MG63 (cell line): Measurements from ENCODE around the gene VCAN. TPM values are rescaled to one million over a fixed set of nuclear protein-coding genes. Genes with fewer than 3 reads are reported as not detected.

Source experiments
- DNase-seq: peaks from one replicate; pipeline ENCODE4 v3.0.0-alpha.2; 2020
- H3K27me3 ChIP-seq: fragments of 250-450 bp; sonication (Bioruptor Pico); 2 replicates; pipeline ENCODE4 v1.5.1; 2020; ENCODE audit warnings: mild to moderate bottlenecking, moderate library complexity
- H3K36me3 ChIP-seq: fragments of 250-450 bp; sonication (Bioruptor Pico); 2 replicates; pipeline ENCODE4 v1.5.1; 2020; ENCODE audit warnings: mild to moderate bottlenecking, moderate library complexity
- H3K4me3 ChIP-seq: fragments of 250-450 bp; sonication (Bioruptor Pico); 2 replicates; pipeline ENCODE4 v1.5.1; 2020; ENCODE audit warnings: mild to moderate bottlenecking, moderate library complexity
- H3K9me3 ChIP-seq: fragments of 250-450 bp; sonication (Bioruptor Pico); 2 replicates; pipeline ENCODE4 v1.5.1; 2020; ENCODE audit warnings: mild to moderate bottlenecking, moderate library complexity
- total RNA-seq: library from RNA; depleted of rRNA; stranded (reverse); fragments of >200 nt; shearing (Covaris generic); gene quantifications from 2 replicates; pipeline ENCODE4 v1.2.3, GENCODE V29; 2014; ENCODE audit warnings: low replicate concordance

The VCAN gene
- total RNA-seq, 1 experiment from 2014 or later, result 36.9 TPM

- no peak for DNase-seq
- no peaks in the 10 kb centered on the region for H3K9me3 ChIP-seq
- no peaks in the 10 kb centered on the region; the same call in 1 of the 2 replicates for H3K36me3 ChIP-seq
- no peaks in the 10 kb centered on the region for H3K27me3 ChIP-seq
- no peak overlapping the region for H3K4me3 ChIP-seq
Observed at GRCh38 chr5:83559118-83559785, 87.7 kb downstream of the VCAN start.

DNA sequence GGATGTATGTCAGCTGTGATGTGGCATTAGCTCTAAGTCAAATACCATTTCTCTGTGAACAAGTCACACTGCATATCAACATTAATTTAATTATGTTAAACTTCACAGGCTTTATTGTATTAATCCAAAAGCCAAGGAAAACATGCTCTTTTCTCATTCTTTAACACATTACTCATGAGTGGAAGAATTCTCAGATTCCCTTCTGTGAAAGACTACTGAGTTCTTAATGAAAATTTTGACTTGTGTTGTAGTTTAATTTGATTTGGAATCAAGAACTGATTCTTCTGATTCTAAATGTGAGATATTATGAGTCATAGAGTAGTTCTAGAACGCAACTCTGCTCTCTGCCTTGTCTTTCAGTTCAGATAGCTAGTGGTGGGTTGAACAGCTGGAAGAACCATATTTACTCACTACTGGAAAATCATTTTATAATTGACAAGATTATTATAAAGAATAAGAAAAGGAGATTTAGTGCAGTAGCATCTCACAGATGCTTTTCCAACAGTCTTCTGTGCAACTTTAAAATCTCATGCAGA is 90.6 kb downstream of the VCAN start:
- Histone ChIP-seq H3K9me3 (peaks cover 7% of the 10 kb centered on the region; the same call in 1 of the 2 replicates), H3K27me3 (no peaks in the 10 kb centered on the region), H3K36me3 (no peaks in the 10 kb centered on the region; the same call in 1 of the 2 replicates), H3K4me3 (no peak overlapping the region)
- no peak for DNase-seq

DNA sequence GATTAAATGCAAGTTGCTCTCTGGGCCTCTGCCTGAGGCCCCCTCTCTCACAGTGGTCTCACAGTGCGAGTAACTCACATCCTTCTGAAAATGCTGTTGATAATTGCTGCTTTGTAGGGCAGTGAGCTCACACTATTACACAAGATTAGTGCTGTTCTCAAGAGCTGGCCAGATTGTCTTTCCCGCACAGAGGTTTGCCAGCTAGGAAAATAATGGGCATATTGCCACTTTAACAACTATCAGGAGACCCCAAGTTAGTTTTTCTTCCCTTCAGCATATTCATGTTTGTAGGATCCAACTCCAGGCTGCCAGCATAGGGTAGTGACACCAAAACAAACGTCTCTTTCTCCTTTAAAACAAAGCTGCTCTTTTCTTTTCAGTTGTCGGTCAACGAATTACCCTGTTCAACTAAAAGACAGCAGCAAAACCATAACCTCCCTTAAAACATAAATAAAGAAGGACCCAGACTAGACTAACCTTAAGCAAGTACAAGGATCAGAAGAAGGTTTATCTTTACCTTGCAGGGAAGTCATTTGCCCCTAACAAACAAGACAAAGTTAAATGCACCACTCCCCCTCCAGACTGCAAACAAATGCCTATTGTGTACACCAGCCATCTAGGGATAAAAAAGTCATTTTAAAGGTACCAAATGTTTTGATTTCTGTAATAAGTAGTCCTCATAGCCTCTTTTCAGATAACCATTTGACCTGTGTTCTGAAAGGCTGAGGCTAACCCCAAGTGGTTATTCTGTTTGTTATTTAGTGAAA is 91.4 kb downstream of the VCAN start:
- no peaks in the 10 kb centered on the region; the same call in 1 of the 2 replicates for H3K36me3 ChIP-seq
- DNase-seq, result no peak
- no peaks in the 10 kb centered on the region for H3K27me3 ChIP-seq
- no peak overlapping the region for H3K4me3 ChIP-seq
- peaks cover 7% of the 10 kb centered on the region; the same call in 1 of the 2 replicates for H3K9me3 ChIP-seq

DNA sequence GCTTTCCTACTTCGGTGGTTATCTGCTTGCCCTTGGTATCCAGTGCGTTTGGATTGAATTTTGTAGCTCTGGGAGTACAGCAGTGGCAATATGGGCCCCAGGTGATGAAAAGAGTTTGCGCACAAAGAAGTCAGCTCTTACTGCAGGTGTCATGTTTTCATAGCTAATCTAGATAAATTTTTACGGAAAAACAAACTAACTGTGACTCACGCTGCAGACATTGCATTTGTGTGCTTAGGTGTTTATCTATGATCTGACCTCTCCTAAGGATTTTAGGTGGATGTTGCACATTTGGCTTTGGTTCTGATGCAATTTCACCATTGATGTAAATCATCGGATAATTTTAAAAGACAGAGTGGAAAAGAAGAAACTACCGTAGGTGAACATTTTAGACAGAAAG is 92.1 kb downstream of the VCAN start:
- Histone ChIP-seq H3K9me3 (peaks cover 7% of the 10 kb centered on the region; the same call in 1 of the 2 replicates), H3K36me3 (no peaks in the 10 kb centered on the region; the same call in 1 of the 2 replicates), H3K27me3 (no peaks in the 10 kb centered on the region), H3K4me3 (no peak overlapping the region)
- DNase-seq, result no peak

GRCh38 chr5:83564069-83564749 is 92.7 kb downstream of the VCAN start:
- no peak overlapping the region for H3K4me3 ChIP-seq

DNA sequence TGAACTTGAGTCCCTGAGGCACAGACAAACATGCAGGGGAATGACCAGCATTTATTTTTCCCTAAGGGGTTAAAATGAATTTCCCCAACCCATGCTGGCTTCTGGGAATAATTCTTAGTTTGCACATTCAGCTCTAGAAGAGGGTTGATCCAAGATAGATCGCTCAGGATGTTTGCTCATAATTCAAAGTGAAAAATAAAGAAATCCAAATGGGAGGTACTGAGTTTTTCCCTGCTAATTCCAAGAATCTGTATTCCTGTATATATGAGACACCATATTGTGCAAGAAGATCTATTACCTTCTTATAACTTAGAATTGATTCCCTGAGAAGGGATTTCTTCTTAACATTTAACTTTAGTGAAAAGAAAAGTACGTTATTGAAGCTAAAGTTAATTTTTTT is 96.2 kb downstream of the VCAN start:
- no peaks in the 10 kb centered on the region for H3K27me3 ChIP-seq
- peaks cover 7% of the 10 kb centered on the region; the same call in 1 of the 2 replicates for H3K9me3 ChIP-seq
- no peak for DNase-seq
- no peaks in the 10 kb centered on the region; the same call in 1 of the 2 replicates for H3K36me3 ChIP-seq
- no peak overlapping the region for H3K4me3 ChIP-seq

More at GRCh38 chr5:83564069-83564749, 92.7 kb downstream of the VCAN start:
- H3K9me3 ChIP-seq, result peaks cover 7% of the 10 kb centered on the region; the same call in 1 of the 2 replicates
- no peaks in the 10 kb centered on the region for H3K27me3 ChIP-seq
- no peaks in the 10 kb centered on the region; the same call in 1 of the 2 replicates for H3K36me3 ChIP-seq
- no peak for DNase-seq

GRCh38 chr5:83568186-83568585 is 96.6 kb downstream of the VCAN start:
- Histone ChIP-seq H3K36me3 (no peaks in the 10 kb centered on the region; the same call in 1 of the 2 replicates), H3K27me3 (no peaks in the 10 kb centered on the region), H3K9me3 (peaks cover 7% of the 10 kb centered on the region; the same call in 1 of the 2 replicates), H3K4me3 (no peak overlapping the region)
- DNase-seq, result peak; percentile 19

- H3K9me3 ChIP-seq, result peaks cover 7% of the 10 kb centered on the region; the same call in 1 of the 2 replicates
- no peak for DNase-seq
- no peaks in the 10 kb centered on the region; the same call in 1 of the 2 replicates for H3K36me3 ChIP-seq
- no peak overlapping the region for H3K4me3 ChIP-seq
- no peaks in the 10 kb centered on the region for H3K27me3 ChIP-seq
Observed at GRCh38 chr5:83570916-83571315, 99.4 kb downstream of the VCAN start.

DNA sequence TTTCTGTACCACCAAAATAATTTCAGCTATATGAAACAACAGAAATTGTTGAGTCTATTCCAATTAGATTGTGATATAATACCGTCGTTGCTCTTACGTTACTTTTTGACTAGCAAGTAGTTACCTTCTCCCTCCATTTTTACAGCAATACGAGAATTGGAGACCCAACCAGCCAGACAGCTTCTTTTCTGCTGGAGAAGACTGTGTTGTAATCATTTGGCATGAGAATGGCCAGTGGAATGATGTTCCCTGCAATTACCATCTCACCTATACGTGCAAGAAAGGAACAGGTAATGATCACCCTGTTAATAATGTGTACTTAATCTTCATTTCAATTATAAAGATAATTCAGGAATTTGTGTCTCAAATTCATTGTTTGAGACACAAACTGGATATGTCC is 100.7 kb downstream of the VCAN start:
- H3K9me3 ChIP-seq, result no peaks in the 10 kb centered on the region; the same call in 1 of the 2 replicates
- H3K27me3 ChIP-seq, result no peaks in the 10 kb centered on the region
- H3K36me3 ChIP-seq, result peaks cover 7% of the 10 kb centered on the region
- H3K4me3 ChIP-seq, result no peak overlapping the region
- no peak for DNase-seq

DNA sequence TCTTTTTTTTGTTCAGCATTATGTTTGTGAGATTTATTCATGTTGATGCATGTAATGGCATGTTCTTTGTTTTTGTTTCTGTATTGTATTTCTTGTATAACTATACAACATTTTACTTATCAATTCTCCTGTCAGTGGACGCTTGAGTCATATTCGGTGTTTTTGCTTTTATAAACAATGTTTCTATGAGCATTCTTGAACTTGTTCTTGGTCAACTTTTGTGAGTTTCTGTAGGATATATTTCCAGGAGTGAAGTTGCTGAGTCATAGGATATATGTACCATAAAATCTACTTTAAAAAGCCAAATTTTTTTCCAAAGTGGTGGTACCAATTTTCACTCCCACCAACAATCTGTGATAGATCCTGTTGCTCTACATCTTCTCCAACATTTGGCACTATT is 104.8 kb downstream of the VCAN start:
- no peaks in the 10 kb centered on the region for H3K27me3 ChIP-seq
- no peak for DNase-seq
- peaks cover 5% of the 10 kb centered on the region for H3K9me3 ChIP-seq
- peaks cover 15% of the 10 kb centered on the region for H3K36me3 ChIP-seq
- no peak overlapping the region for H3K4me3 ChIP-seq

- Histone ChIP-seq H3K9me3 (peaks cover 5% of the 10 kb centered on the region), H3K36me3 (peaks cover 19% of the 10 kb centered on the region), H3K4me3 (no peak overlapping the region), H3K27me3 (no peaks in the 10 kb centered on the region)
- DNase-seq, result no peak
Observed at GRCh38 chr5:83577036-83577636, 105.6 kb downstream of the VCAN start.

GRCh38 chr5:83583859-83584258 is 112.3 kb downstream of the VCAN start:
- Histone ChIP-seq H3K9me3 (peaks cover 13% of the 10 kb centered on the region), H3K36me3 (peaks cover 9% of the 10 kb centered on the region), H3K27me3 (no peaks in the 10 kb centered on the region), H3K4me3 (no peak overlapping the region)
- DNase-seq, result no peak

DNA sequence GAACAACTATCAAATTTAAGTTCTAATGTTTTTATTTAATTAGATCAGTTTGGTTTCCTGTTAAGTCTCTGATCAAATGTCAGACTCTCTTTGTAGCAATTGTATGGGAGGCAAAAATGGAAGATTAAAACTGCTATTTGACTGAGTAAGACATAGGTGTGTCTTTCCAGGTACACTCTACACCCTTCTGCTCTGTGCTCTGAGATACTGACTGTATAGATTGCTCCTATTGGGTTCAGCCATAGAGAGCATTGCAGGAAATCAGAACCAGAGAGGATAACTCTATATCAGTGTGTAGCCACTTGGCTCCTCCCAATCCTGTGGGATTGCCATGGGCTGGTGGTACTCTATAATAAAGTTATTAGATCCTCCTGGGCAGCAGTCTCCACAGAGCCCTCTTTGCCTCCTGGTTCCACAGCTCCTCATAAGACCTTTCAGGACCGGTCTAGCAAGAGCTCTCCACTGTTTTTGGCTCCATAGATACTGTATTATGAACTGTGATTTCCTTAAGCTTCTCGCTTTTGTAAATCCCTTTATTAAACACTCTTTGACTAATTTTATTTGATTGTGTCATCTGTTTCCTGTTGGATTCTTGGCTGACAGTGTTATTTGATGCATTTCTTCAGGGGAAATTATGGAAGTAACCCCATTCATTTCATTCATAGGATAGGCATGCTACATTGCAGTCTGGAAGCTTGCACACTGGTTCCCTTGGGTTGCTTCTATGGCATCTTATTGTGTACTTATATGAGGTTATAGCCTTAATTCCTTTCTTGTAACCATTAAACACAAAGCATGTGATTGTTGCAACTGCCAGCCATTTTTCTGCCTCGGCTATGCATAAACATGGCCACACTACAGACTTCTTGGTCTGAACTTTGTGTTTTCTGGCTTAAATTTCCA is 115.6 kb downstream of the VCAN start:
- Histone ChIP-seq H3K27me3 (no peaks in the 10 kb centered on the region), H3K4me3 (no peak overlapping the region), H3K9me3 (peaks cover 13% of the 10 kb centered on the region), H3K36me3 (peaks cover 3% of the 10 kb centered on the region)
- DNase-seq, result peak; percentile 31

DNA sequence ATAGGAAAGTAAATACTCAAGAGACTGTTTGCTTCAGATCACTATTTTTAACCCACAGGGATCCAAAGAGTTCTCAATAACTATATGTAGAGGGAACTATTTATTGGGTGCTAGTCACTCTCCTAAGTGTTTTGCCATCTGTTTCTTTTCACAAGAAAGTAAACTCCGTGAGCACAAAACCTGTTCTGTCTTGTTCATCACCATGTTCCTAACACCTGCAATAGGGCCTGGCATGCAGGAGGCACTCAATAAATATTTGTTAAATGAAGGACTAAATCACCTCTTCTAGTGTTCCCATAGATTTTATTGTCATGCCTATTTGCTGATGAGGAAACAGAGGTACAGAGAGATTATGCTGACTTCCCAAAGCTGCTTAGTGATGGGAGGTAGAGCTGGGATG is 118.2 kb downstream of the VCAN start:
- DNase-seq, result no peak
- Histone ChIP-seq H3K9me3 (no peaks in the 10 kb centered on the region), H3K4me3 (no peak overlapping the region), H3K27me3 (no peaks in the 10 kb centered on the region), H3K36me3 (no peaks in the 10 kb centered on the region)

DNA sequence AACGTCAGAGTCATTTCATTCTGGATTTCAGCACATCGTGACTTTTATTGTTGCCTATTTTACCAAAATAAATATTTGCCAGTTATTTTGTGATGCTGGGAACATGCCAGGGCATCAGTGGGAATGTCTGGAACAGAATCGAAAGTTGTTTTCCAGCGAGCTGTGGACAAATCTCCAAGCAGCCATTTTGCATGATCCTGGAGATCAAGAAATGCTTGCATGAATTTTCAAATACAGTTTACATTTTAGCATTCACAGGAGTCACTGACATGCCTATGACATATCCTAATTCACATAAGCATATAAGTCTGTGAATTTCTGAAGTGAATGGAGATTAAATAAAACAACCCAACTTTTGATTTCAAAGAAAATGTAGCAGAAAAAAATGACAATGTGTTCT is 119.4 kb downstream of the VCAN start:
- H3K36me3 ChIP-seq, result no peaks in the 10 kb centered on the region
- H3K4me3 ChIP-seq, result peak overlapping the region; percentile 28
- no peaks in the 10 kb centered on the region for H3K27me3 ChIP-seq
- no peaks in the 10 kb centered on the region for H3K9me3 ChIP-seq
- DNase-seq, result no peak
